Measurements from ENCODE around the gene COL9A1.

Gene COL9A1

GRCh38 chr6:70221715-70222438 is 81.0 kb downstream of the COL9A1 start:
- no peak for DNase-seq

DNA sequence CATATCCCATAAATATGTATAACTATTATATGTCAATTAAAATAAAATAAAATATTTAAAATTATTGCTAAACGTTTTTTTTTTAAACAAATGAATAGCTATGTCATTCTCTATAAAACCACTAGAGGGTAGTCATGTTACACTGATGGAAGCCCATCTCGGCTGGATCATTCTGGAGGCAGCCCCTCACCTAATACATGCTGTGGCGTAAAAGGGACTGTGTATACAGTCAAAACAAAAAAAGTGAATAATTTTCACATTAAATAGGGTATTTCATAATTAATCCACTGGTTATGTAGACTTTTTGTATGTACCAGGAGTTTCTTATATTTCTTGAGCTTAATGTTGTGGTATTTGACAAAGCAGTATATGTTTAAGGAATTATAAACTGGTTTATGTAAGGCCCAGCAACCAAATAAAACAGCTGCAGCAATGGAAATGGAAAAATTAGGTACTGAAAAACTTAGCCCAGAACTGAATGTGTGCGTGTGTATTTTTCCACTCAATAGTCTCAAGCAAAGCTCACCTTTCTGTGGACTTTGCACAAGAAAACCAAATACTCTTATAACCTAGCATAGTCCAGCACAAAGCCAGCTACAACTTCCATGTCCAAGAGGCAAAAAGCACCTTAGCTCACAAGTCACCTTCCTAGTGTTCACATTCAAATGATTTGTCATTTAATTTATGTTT is 81.7 kb downstream of the COL9A1 start:
- DNase-seq, result no peak

GRCh38 chr6:70219943-70220613 is 82.8 kb downstream of the COL9A1 start:
- DNase-seq, result no peak

- DNase-seq, result no peak
Measured at GRCh38 chr6:70216767-70217166, 86.1 kb downstream of the COL9A1 start.

DNA sequence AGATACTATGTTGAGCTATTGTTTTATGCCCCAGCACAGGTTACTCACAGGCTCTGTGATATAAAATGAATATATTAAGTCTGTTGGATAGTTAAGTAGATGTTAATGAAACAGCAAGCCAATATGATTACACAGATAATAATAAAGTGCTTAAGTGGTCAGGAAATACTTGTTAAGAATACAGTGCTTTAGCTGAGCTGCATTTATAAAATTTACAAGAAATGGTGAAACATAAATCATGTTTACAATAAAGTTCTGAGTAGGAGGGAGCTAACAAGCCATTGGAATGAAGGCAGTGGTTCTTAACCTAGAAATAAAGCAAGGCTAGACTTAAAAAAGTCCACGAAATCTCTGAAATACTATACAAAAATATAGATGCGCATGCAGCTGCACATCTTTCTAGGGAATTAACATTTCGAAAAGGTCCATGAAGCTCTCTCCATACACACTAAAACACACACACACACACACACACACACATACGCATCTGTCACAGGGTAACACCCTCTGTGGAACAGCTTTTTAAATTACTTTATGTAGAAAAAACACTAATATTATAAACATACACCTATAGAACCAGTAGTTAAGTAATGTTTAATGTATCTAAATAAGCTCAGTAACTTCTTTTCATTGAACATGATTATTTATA is 87.3 kb downstream of the COL9A1 start:
- no peak for DNase-seq

- no peak for DNase-seq
Measured at GRCh38 chr6:70210462-70210861, 92.4 kb downstream of the COL9A1 start.

DNA sequence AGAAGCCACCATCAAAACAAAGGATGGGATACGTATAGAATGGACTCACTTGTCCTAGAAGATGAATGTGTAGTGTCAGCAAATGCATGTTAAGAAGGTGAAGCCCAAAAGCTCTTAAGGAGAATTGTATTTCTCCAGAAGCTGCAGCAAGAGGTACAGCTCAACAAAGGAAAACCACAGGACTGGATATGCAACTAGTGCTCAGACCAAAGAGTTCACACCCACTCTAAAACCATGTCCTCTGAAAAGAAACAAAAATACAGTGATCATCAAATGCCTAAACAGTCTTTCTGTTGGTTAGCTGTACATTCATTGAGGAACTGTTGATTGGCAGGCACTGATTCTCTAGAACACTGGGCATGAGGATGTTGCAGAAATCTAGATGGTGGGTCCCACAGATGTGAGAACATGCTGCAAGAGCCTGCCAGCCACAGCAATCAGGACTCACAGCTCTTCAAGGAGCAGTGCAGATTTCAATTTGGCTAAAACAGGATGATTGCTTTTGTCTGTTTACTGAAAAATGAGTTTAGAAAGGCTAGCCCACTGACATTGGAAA is 94.6 kb downstream of the COL9A1 start:
- DNase-seq, result no peak

GRCh38 chr6:70198785-70199184 is 104.1 kb downstream of the COL9A1 start:
- no peak for DNase-seq

DNA sequence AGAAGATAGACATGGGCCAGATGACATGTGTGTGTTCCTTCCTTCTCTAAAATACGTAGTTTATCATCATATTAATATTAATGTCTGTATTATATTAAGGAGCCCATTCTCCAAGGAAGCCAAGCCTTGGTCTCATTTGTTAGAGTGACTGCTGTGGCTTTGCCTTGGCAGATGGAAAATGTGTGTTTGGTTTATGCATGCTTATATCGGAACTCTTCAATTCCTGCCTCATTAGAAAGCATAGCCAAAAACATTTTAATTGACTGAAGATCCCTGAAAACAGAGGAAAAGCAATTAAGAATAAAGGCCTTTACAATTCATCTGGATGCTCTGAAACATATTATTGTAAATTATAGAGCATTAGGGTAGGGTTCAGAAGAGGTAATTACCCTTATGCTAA is 106.4 kb downstream of the COL9A1 start:
- no peak for DNase-seq

- no peak for DNase-seq
Measured at GRCh38 chr6:70194421-70194820, 108.5 kb downstream of the COL9A1 start.

DNA sequence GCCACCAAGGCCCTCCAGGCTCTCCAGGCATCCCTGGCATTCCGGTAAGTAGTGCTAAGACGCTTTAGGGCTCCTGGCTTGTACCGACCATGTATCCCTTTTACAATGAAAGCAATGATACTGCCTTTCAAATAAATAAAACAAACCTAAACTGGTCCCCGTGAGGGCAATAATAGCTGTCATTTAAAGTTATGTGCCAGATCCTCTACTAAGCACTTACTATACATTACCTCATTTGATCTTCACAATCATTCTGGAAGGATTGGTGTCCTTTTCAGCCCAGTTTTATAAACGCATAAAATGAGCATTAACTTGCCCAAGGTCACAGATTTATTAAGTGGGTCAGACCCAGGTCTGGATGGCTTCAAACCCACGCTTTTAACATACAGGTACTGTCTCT is 114.7 kb downstream of the COL9A1 start:
- no peak for DNase-seq

DNA sequence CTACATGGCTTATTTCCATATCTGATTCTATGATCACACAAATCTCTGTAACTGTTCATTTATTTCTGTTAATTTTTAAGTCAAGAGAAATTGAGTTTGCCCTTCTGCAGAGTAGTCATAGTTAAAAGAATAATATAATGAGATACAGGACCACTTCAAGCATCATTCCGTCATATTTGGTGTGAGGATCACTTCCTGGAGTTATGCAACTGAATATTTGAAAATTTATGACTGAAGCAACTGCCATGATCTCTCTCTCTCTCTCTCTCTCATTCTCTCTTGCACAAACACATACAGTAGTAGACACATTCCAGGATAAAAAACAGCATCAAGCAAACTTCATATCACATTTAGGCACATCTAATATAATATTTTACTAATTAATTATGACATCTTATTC is 116.4 kb downstream of the COL9A1 start:
- DNase-seq, result no peak

DNA sequence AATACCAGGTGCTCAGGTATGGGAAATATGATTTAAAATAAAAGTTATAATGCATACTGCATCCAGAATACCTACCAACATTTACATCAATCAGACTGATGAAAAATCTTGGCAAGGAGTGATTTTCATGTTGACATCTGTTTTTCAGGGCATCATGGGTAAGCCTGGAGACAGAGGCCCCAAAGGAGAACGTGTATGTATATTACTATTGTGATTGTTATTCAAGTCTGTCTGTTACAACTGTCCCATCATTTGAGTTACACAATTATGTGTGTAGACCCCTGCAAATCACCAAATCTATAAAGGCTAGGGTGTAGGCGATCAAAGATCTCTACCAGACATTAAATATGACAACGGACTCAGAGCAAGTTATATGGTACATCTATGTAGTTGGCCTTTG is 118.2 kb downstream of the COL9A1 start:
- no peak for DNase-seq

- no peak for DNase-seq
Measured at GRCh38 chr6:70183538-70183937, 119.3 kb downstream of the COL9A1 start.

- DNase-seq, result no peak
Measured at GRCh38 chr6:70180901-70181599, 121.8 kb downstream of the COL9A1 start.

- DNase-seq, result no peak
Measured at GRCh38 chr6:70180183-70180900, 122.5 kb downstream of the COL9A1 start.

DNA sequence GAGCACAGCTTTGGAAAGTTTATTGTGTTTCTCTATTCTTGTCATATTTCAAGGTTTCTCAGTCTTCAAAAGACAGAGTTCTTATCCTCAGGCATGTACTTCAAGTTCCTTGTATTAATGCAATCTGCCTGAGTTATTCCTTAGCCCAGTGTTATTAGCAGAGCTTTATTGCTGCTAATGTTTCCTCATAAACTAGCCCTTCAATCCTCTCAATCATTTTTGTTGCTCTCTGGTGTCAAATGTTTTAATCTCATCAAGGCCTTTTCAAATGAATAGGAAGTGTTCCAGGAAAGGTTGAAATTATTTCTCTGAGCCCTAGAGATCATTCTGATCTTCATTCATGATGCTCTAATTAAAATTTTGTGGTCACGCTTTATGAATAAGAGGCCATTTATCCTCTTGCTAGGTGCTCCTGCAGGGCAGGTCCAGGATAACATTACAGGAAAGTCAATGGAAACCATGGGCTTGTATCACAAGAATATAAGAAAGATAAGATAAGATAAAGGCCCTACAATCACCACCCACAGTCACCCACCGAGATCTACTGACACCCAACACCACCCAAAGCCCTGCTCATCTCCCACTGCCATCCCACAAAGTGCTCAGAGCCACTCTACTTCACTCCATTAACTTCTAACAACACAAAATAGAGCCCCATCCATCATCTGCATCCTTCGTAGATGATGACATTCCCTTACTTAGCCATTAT is 125.9 kb downstream of the COL9A1 start:
- DNase-seq, result peak; percentile 22

DNA sequence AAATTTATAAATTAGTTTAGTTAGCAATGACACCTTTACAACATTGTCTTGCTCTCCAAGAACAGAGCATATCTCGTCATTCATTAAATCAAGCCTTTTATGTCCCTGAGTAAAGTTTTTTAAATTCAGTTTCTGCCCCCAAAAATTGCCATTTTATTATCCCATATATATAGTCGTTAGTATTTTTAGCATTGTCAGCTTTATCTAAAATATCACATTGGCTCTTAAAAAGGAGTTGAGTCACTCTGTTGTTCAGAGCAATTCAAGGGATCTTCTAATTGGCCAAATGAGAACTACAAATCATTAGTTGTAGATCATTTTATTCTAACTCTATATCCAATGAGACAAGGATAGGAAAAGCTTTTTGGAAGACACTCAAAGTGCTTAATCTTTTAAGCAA is 127.1 kb downstream of the COL9A1 start:
- DNase-seq, result no peak

- DNase-seq, result no peak
Measured at GRCh38 chr6:70172252-70172651, 130.6 kb downstream of the COL9A1 start.

DNA sequence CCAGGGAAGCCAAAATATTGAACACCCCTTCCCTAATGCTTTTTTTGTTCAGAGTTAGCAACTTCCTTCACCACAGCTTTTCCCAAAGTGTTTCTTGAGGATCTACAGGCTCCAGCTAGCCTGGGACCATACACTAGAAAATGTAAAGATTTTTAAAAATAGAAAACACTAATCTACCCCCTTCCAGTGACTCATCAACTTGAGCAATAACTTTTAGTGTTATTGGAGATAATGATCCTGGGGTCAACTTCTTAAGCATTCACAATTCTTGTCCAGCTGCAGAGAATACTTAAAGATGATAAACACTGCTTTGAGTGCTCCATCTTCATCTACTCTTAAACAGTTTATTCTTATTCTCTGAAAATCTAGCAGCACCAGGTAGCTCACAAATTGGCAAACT is 131.6 kb downstream of the COL9A1 start:
- no peak for DNase-seq

DNA sequence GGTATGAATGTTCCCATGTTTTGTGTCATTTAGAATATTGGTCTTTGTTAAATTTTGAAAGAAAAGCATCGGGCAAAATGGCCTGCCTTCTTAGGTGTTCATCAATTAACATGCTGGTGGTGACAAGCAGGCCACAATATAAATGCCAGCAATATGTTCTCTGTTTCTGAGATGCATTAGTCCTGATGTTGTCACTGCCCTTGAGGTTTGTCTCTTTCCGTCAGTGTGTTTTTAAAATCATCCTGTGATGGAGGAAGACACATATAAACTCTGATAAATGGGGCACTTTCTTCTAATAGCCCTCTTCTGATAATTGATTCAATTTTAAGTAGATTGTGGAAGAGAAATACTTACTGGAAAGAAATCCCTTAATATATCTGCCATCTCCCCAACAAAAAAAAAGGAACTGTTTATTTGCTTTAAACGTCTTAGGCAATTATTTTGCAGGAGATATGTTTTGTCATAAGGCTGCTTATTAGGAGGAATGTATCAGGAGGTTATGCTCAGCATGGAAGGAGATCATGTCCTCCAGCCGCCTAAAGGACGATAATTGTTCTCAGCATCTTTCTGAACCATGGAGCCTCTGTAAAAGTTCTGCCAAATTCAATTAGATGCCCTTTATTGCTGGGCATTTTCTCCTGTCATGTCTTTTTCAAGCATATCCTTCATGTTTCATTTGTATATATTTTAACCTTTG is 134.1 kb downstream of the COL9A1 start:
- DNase-seq, result no peak

Measured in DMS79 (cell line).